ENCODE data around the gene CPLX1. TPM values are rescaled to one million over a fixed set of nuclear protein-coding genes. Genes with fewer than 3 reads are reported as not detected.

Gene CPLX1
- total and polyA plus RNA-seq, 3 donors from 2014 or later: 4.4 to 8.2 (median 5.5) TPM

- DNase-seq: no peak
- Histone ChIP-seq H3K36me3 (ENCODE audit: low read depth, missing control alignments) (no peaks in the 10 kb centered on the region), H3K9me3 (no peaks in the 10 kb centered on the region), H3K27me3 (no peaks in the 10 kb centered on the region), H3K27ac (no peak overlapping the region), H3K4me3 (no peak overlapping the region), H3K4me1 (no peaks in the 10 kb centered on the region)
- intact Hi-C loops (cut with DNase I; ENCODE audit: low total_unique reads): no loop called here
- 83% methylated on average over 15 to 16 of the region's 16 CpGs for WGBS, 2 donors
- no peak for TF ChIP-seq POLR2A (IDR thresholded peaks at IDR 0.05)
- TF ChIP-seq CTCF (IDR thresholded peaks at IDR 0.05): no peak
Observed at GRCh38 chr4:848307-848691, 22.4 kb upstream of the CPLX1 start.

- intact Hi-C loops (cut with DNase I; ENCODE audit: low total_unique reads): no loop called here
- no peak for DNase-seq
- no peaks in the 10 kb centered on the region for H3K27me3 ChIP-seq
- H3K4me1 ChIP-seq: no peaks in the 10 kb centered on the region
- TF ChIP-seq POLR2A (IDR thresholded peaks at IDR 0.05): no peak
- no peak for TF ChIP-seq CTCF (IDR thresholded peaks at IDR 0.05)
- 50 to 66% methylated on average over 9 to 14 of the region's 14 CpGs for WGBS, 2 donors
- H3K9me3 ChIP-seq: no peaks in the 10 kb centered on the region
- H3K27ac ChIP-seq: no peak overlapping the region
- H3K36me3 ChIP-seq (ENCODE audit: low read depth, missing control alignments): no peaks in the 10 kb centered on the region
- H3K4me3 ChIP-seq: no peak overlapping the region
Observed at GRCh38 chr4:845836-846251, 19.9 kb upstream of the CPLX1 start.

- WGBS, 2 donors: 69 to 100% methylated on average over 1 to 9 of the region's 9 CpGs
- Histone ChIP-seq H3K27ac (no peak overlapping the region), H3K36me3 (ENCODE audit: low read depth, missing control alignments) (no peaks in the 10 kb centered on the region), H3K4me1 (no peaks in the 10 kb centered on the region), H3K9me3 (no peaks in the 10 kb centered on the region), H3K4me3 (no peak overlapping the region), H3K27me3 (no peaks in the 10 kb centered on the region)
- TF ChIP-seq POLR2A (IDR thresholded peaks at IDR 0.05) (no peak), CTCF (IDR thresholded peaks at IDR 0.05) (no peak)
- intact Hi-C loops (cut with DNase I; ENCODE audit: low total_unique reads): no loop called here
- no peak for DNase-seq
Observed at GRCh38 chr4:845233-845835, 19.4 kb upstream of the CPLX1 start.

- no peaks in the 10 kb centered on the region for H3K4me1 ChIP-seq
- no peak overlapping the region for H3K27ac ChIP-seq
- WGBS, 2 donors: 86 to 90% methylated on average over 10 of the region's 10 CpGs
- H3K27me3 ChIP-seq: no peaks in the 10 kb centered on the region
- TF ChIP-seq POLR2A (IDR thresholded peaks at IDR 0.05) (no peak), CTCF (IDR thresholded peaks at IDR 0.05) (no peak)
- H3K4me3 ChIP-seq: no peak overlapping the region
- no peaks in the 10 kb centered on the region for H3K36me3 ChIP-seq (ENCODE audit: low read depth, missing control alignments)
- intact Hi-C loops (cut with DNase I; ENCODE audit: low total_unique reads): no loop called here
- H3K9me3 ChIP-seq: no peaks in the 10 kb centered on the region
- no peak for DNase-seq
Observed at GRCh38 chr4:844752-845232, 18.9 kb upstream of the CPLX1 start.

Data from testis (tissue), 3 donors.